CD14-positive monocyte (primary cell): ENCODE results near the gene ITPK1. TPM values are rescaled to one million over a fixed set of nuclear protein-coding genes. Genes with fewer than 3 reads are reported as not detected.

Source experiments
- DNase-seq, 3 donors: peaks; one replicate each; pipeline ENCODE4 v3.0.0-alpha.2; 2011 to 2022
- H2AFZ ChIP-seq: 2 replicates; pipeline ENCODE4 v1.6.0; 2012; ENCODE audit warnings: mild to moderate bottlenecking, low read depth, low read length, inconsistent platforms; ENCODE audit not compliant: insufficient read depth, poor library complexity, severe bottlenecking
- H3K27ac ChIP-seq, 2 donors: 1 replicate in 1 of 2; 2 replicates in 1 of 2; pipeline ENCODE4 v1.5.1; 2012 to 2013; ENCODE audit warnings: low read length in 2 of 2, control low read depth in 1 of 2, inconsistent platforms in 1 of 2, low read depth in 1 of 2, mild to moderate bottlenecking in 1 of 2
- H3K27me3 ChIP-seq, 2 donors: one replicate each; pipeline versions ENCODE4 v1.6.0 to v1.6.1; 2011 to 2013; ENCODE audit warnings: low read length in 2 of 2; ENCODE audit not compliant: control insufficient read depth in 2 of 2, insufficient read depth in 2 of 2
- H3K36me3 ChIP-seq, 2 donors: replicated peaks in 1 of 2; 1 replicate in 1 of 2; 2 replicates in 1 of 2; pipeline versions ENCODE4 v1.5.1 to v1.6.1; 2012 to 2013; ENCODE audit warnings: low read length in 2 of 2, control low read depth in 1 of 2, inconsistent platforms in 1 of 2, mild to moderate bottlenecking in 1 of 2; ENCODE audit not compliant: insufficient read depth in 2 of 2, control insufficient read depth in 1 of 2
- H3K4me1 ChIP-seq, 2 donors: 1 replicate in 1 of 2; 2 replicates in 1 of 2; pipeline versions ENCODE4 v1.5.1 to v1.6.1; 2012 to 2013; ENCODE audit warnings: low read length in 2 of 2, control low read depth in 1 of 2, inconsistent platforms in 1 of 2, mild to moderate bottlenecking in 1 of 2, moderate library complexity in 1 of 2; ENCODE audit not compliant: insufficient read depth in 2 of 2, control insufficient read depth in 1 of 2
- H3K4me2 ChIP-seq: replicated peaks from 2 replicates; pipeline ENCODE3; 2012; ENCODE audit warnings: low read length, moderate library complexity, mild to moderate bottlenecking; ENCODE audit not compliant: poor library complexity, severe bottlenecking; ENCODE audit errors: extremely low read depth
- H3K4me3 ChIP-seq, 3 experiments: fragments of 200-600 bp in 1 of 3; sonication (generic) in 1 of 3; replicated peaks in 1 of 3; 1 replicate in 2 of 3; 2 replicates in 1 of 3; pipeline ENCODE4 v1.5.1; 2011 to 2013; ENCODE audit warnings: low read length in 3 of 3, mild to moderate bottlenecking in 3 of 3, control low read depth in 2 of 3, low read depth in 2 of 3, inconsistent platforms in 1 of 3, moderate library complexity in 1 of 3
- H3K79me2 ChIP-seq: 2 replicates; pipeline ENCODE4 v1.6.0; 2012; ENCODE audit warnings: mild to moderate bottlenecking, control low read depth, inconsistent platforms, low read length, moderate library complexity; ENCODE audit not compliant: insufficient read depth
- H3K9ac ChIP-seq: 2 replicates; pipeline ENCODE4 v1.6.0; 2017; ENCODE audit warnings: low read length, mild to moderate bottlenecking; ENCODE audit not compliant: insufficient read depth, poor library complexity, severe bottlenecking
- H3K9me3 ChIP-seq, 2 donors: replicated peaks in 1 of 2; 1 replicate in 1 of 2; 2 replicates in 1 of 2; pipeline versions ENCODE4 v1.5.1 to v1.6.1; 2012 to 2013; ENCODE audit warnings: low read length in 2 of 2, control low read depth in 1 of 2; ENCODE audit not compliant: control insufficient read depth in 1 of 2, insufficient read depth in 1 of 2
- H4K20me1 ChIP-seq: 2 replicates; pipeline ENCODE4 v1.6.0; 2012; ENCODE audit warnings: mild to moderate bottlenecking, low read length, control low read depth, moderate library complexity; ENCODE audit not compliant: insufficient read depth
- H3K27ac Mint-ChIP-seq, 7 donors: one replicate each; pipeline ENCODE4 v1.8.0; 2020; ENCODE audit warnings: mild to moderate bottlenecking in 7 of 7, mixed read lengths in 7 of 7, moderate library complexity in 6 of 7, inconsistent platforms in 2 of 7
- H3K27me3 Mint-ChIP-seq, 3 donors: one replicate each; pipeline ENCODE4 v1.8.0; 2021 to 2022; ENCODE audit warnings: low read depth in 3 of 3, mild to moderate bottlenecking in 3 of 3, mixed read lengths in 3 of 3, moderate library complexity in 3 of 3, inconsistent platforms in 1 of 3
- H3K36me3 Mint-ChIP-seq, 2 donors: one replicate each; pipeline ENCODE4 v1.8.0; 2020; ENCODE audit warnings: mixed read lengths in 2 of 2, inconsistent platforms in 1 of 2, mild to moderate bottlenecking in 1 of 2
- H3K4me1 Mint-ChIP-seq: one replicate; pipeline ENCODE4 v1.8.0; 2020; ENCODE audit warnings: mild to moderate bottlenecking, mixed read lengths
- H3K4me3 Mint-ChIP-seq, 2 donors: one replicate each; pipeline ENCODE4 v1.8.0; 2020; ENCODE audit warnings: mild to moderate bottlenecking in 2 of 2, mixed read lengths in 2 of 2, moderate library complexity in 1 of 2
- H3K9me3 Mint-ChIP-seq, 7 donors: one replicate each; pipeline ENCODE4 v1.8.0; 2020 to 2022; ENCODE audit warnings: mixed read lengths in 7 of 7, mild to moderate bottlenecking in 6 of 7, moderate library complexity in 6 of 7, inconsistent platforms in 2 of 7
- WGBS: methylation state at CpG from one replicate; pipeline ENCODE4 v1.1.5; 2013; ENCODE audit warnings: missing lambda C conversion rate; ENCODE audit not compliant: insufficient coverage; 5-methylcytosine and 5-hydroxymethylcytosine counted together
- intact Hi-C, 2 donors: fragments of 100-400 bp; cut with micrococcal nuclease; formaldehyde crosslinking; loops; one replicate each; pipeline versions ENCODE4 v1.15.0 to v1.15.1; 2023
- polyA plus RNA-seq, 3 donors: library from polyadenylated mRNA; depleted of rRNA in 1 of 3; unstranded in 2 of 3; stranded (reverse) in 1 of 3; fragments of 300-500 nt in 2 of 3; fragments of >200 nt in 1 of 3; fragmentation: Illumina TruSeq in 2 of 3; gene quantifications; 1 replicate in 2 of 3; 2 replicates in 1 of 3; pipeline ENCODE4 v1.2.3, GENCODE V29; 2012 to 2021
- TF ChIP-seq, protein P1 (sequence below): fragments of 200-600 bp; IDR thresholded peaks from one replicate; pipeline ENCODE4 v1.8.0; 2022; ENCODE audit warnings: antibody characterized with exemption, mild to moderate bottlenecking

ITPK1 gene
- polyA plus RNA-seq, 3 donors = 57.1 to 144 (median 63.0) TPM

DNA sequence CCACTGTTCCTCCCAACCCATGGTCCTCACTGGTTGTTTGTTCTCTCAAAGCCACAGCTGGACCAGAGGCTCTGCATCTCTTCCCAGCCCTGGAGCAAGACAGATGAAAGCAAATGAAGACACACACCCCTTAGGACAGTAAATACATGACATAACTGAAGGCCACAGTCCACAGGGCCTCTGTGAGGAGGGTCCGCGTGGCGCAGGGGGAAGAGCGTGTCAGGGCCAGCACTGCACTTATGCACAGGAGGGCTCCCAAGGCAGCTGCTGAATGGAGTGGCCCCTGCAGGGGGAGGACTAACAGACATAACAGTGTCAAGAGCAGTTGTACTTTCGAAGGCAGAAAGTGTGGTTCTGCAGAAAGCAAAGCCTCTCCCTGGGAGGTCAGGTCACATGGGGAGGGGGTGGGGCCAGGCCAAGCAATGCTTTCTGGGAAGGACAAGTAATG is 112.8 kb downstream of the ITPK1 start:
- H3K27ac Mint-ChIP-seq = peak overlapping the region in 4 of 7 donors; percentile 22 to 58 (median 45)
- intact Hi-C loops = no loop called here
- DNase-seq = no peak

DNA sequence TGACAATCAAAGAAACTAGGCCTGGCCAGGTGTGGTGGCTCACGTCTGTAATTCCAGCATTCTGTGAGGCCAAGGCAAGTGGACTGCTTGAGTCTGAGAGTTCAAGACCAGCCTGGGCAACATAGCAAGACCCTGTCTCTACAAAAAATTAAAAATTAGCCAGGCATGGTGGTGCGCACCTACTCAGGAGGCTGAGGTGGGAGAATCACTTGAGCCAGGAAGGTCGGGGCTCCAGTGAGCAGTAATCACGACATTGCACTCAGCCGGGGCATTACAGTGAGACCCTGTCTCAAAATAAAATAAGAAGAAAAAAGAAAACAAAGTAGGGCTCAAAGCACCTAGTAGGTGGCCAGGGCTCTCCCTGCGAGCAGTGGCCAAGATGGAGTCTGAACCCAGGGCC is 113.7 kb downstream of the ITPK1 start:
- Histone ChIP-seq H3K27ac (peak overlapping the region in 1 of 2 donors; percentile 44), H2AFZ (no peak overlapping the region), H3K4me2 (no peak overlapping the region), H3K27me3 (no peaks in the 10 kb centered on the region), H3K36me3 (peaks cover 27 to 90% of the 10 kb centered on the region in 2 donors), H3K9ac (no peak overlapping the region), H3K9me3 (no peaks in the 10 kb centered on the region), H3K4me1 (peaks cover 3 to 4% of the 10 kb centered on the region in 2 donors), H4K20me1 (peaks cover 100% of the 10 kb centered on the region), H3K79me2 (peaks cover 92% of the 10 kb centered on the region), H3K4me3 (no peak overlapping the region)
- peaks cover 9% of the 10 kb centered on the region for H3K4me1 Mint-ChIP-seq
- TF ChIP-seq, protein P1, sequence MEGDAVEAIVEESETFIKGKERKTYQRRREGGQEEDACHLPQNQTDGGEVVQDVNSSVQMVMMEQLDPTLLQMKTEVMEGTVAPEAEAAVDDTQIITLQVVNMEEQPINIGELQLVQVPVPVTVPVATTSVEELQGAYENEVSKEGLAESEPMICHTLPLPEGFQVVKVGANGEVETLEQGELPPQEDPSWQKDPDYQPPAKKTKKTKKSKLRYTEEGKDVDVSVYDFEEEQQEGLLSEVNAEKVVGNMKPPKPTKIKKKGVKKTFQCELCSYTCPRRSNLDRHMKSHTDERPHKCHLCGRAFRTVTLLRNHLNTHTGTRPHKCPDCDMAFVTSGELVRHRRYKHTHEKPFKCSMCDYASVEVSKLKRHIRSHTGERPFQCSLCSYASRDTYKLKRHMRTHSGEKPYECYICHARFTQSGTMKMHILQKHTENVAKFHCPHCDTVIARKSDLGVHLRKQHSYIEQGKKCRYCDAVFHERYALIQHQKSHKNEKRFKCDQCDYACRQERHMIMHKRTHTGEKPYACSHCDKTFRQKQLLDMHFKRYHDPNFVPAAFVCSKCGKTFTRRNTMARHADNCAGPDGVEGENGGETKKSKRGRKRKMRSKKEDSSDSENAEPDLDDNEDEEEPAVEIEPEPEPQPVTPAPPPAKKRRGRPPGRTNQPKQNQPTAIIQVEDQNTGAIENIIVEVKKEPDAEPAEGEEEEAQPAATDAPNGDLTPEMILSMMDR = no peak
- WGBS = 95% methylated on average over 5 of the region's 6 CpGs
- no peak for DNase-seq
- H3K27me3 Mint-ChIP-seq = no peaks in the 10 kb centered on the region
- peak overlapping the region in 3 of 7 donors; percentile 21 to 44 (median 22) for H3K27ac Mint-ChIP-seq
- peaks cover 32 to 75% of the 10 kb centered on the region in 2 donors for H3K36me3 Mint-ChIP-seq
- intact Hi-C loops = no loop called here
- no peak overlapping the region for H3K4me3 Mint-ChIP-seq
- H3K9me3 Mint-ChIP-seq = no peaks in the 10 kb centered on the region

More for the DNA sequence above, 112.8 kb downstream of the ITPK1 start:
- Histone ChIP-seq H3K4me2 (no peak overlapping the region), H2AFZ (no peak overlapping the region), H3K4me1 (peaks cover 9 to 12% of the 10 kb centered on the region in 2 donors), H3K9ac (no peak overlapping the region), H3K9me3 (no peaks in the 10 kb centered on the region), H3K27ac (peak overlapping the region in 1 of 2 donors; percentile 44), H3K36me3 (peaks cover 20 to 86% of the 10 kb centered on the region in 2 donors), H3K27me3 (no peaks in the 10 kb centered on the region), H4K20me1 (peaks cover 100% of the 10 kb centered on the region), H3K4me3 (no peak overlapping the region), H3K79me2 (peaks cover 91% of the 10 kb centered on the region)
- WGBS = 97% methylated on average over 5 of the region's 5 CpGs
- TF ChIP-seq, protein P1 = no peak
- Mint-ChIP-seq H3K4me3 (no peak overlapping the region), H3K36me3 (peaks cover 26 to 68% of the 10 kb centered on the region in 2 donors), H3K4me1 (peaks cover 16% of the 10 kb centered on the region), H3K9me3 (no peaks in the 10 kb centered on the region), H3K27me3 (no peaks in the 10 kb centered on the region)
